Ascending aorta (tissue), 2 donors: Measurements from ENCODE around the gene KLHL22. TPM values are rescaled to one million over a fixed set of nuclear protein-coding genes. Genes with fewer than 3 reads are reported as not detected.
"Not testable (repeated sequence)": the region's sequence is repeated elsewhere in the genome, so short reads cannot be mapped to it uniquely, and the experiment has no call there.

Source experiments
- DNase-seq, 2 donors: peaks; one replicate each; pipeline ENCODE4 v3.0.0-alpha.2; 2019; ENCODE audit warnings: low spot score in 2 of 2
- H3K27ac ChIP-seq, 2 donors: fragments of 200-600 bp; sonication (generic); one replicate each; pipeline ENCODE4 v1.5.1; 2016 to 2017; ENCODE audit warnings: mild to moderate bottlenecking in 1 of 2
- H3K27me3 ChIP-seq: fragments of 200-600 bp; sonication (generic); one replicate; pipeline ENCODE4 v1.5.1; 2017
- H3K36me3 ChIP-seq, 2 donors: fragments of 200-600 bp; sonication (generic); one replicate each; pipeline ENCODE4 v1.5.1; 2016
- H3K4me1 ChIP-seq, 2 donors: fragments of 200-600 bp; sonication (generic); one replicate each; pipeline ENCODE4 v1.5.1; 2016 to 2017; ENCODE audit warnings: mild to moderate bottlenecking in 1 of 2
- H3K4me3 ChIP-seq, 2 donors: fragments of 200-600 bp; sonication (generic); one replicate each; pipeline ENCODE4 v1.5.1; 2016 to 2017; ENCODE audit warnings: mild to moderate bottlenecking in 1 of 2
- H3K9me3 ChIP-seq, 2 donors: fragments of 200-600 bp; sonication (generic); one replicate each; pipeline ENCODE4 v1.5.1; 2016
- CTCF ChIP-seq, 3 experiments: fragments of 200-600 bp in 2 of 3; fragments of 450-650 bp in 1 of 3; sonication (generic) in 2 of 3; IDR thresholded peaks; one replicate each; pipeline ENCODE4 v1.5.1; 2016 to 2019; ENCODE audit warnings: antibody characterized with exemption in 3 of 3, mild to moderate bottlenecking in 1 of 3, moderate library complexity in 1 of 3
- intact Hi-C: fragments of 100-400 bp; cut with DNase I; formaldehyde crosslinking; loops from one replicate; pipeline ENCODE4 v1.15.1; 2023
- total RNA-seq: library from RNA; depleted of rRNA; stranded (reverse); fragments of >200 nt; gene quantifications from one replicate; pipeline ENCODE4 v1.1.0, GENCODE V29; 2016

KLHL22 gene
- total RNA-seq, 1 donor from 2014 or later: 63.8 TPM

- H3K27ac ChIP-seq: peak overlapping the region; percentile 61 to 81
Measured at GRCh38 chr22:20392983-20393704, 102.5 kb downstream of the KLHL22 start.

GRCh38 chr22:20392365-20392881 lies 103.2 kb downstream of the KLHL22 start:
- intact Hi-C loops, DNase-seq, H3K27me3 ChIP-seq: not testable (repeated sequence)

More at GRCh38 chr22:20392983-20393704, 102.5 kb downstream of the KLHL22 start:
- Histone ChIP-seq H3K4me3 (peak overlapping the region; percentile 84 to 98), H3K4me1 (peaks cover 4 to 18% of the 10 kb centered on the region in 2 donors), H3K27me3 (no peaks in the 10 kb centered on the region), H3K36me3 (no peaks in the 10 kb centered on the region), H3K9me3 (no peaks in the 10 kb centered on the region)
- no peak for DNase-seq
- TF ChIP-seq CTCF (IDR thresholded peaks at IDR 0.05): no peak
- intact Hi-C loops: loop anchor here (1.0 kb wide), 1 partner anchor 73 kb away; the partner anchor contains the start of gene DGCR6L

More at GRCh38 chr22:20392365-20392881, 103.2 kb downstream of the KLHL22 start:
- H3K4me1 ChIP-seq: peaks cover 4 to 18% of the 10 kb centered on the region in 2 donors
- H3K36me3 ChIP-seq, H3K27ac ChIP-seq, H3K9me3 ChIP-seq, H3K4me3 ChIP-seq: not testable (repeated sequence)

Other genes starting within 250 kb of the KLHL22 start
- 0.43 TPM for gene RTN4R, start 227.5 kb downstream of the KLHL22 start, total RNA-seq
- 42.1 TPM for gene DGCR6L, start 175.7 kb downstream of the KLHL22 start, total RNA-seq
- gene ZNF74, start 101.6 kb downstream of the KLHL22 start, total RNA-seq: 28.9 TPM
- gene SCARF2, start 58.0 kb downstream of the KLHL22 start, total RNA-seq: 133 TPM
- 204 TPM for gene MED15, start 11.8 kb upstream of the KLHL22 start, total RNA-seq